GM18517 (cell line): ENCODE data around the gene AIPL1.

ENCODE experiments used
- ATAC-seq: cut with Tn5 transposase; IDR thresholded peaks from one replicate; pipeline ENCODE4 v1.9.1; 2021; ENCODE audit warnings: mild to moderate bottlenecking, moderate library complexity; ENCODE audit not compliant: unreplicated experiment

AIPL1 gene

GRCh38 chr17:6421700-6422604 is 13.0 kb downstream of the AIPL1 start:
- no peak for ATAC-seq

GRCh38 chr17:6420173-6420641 is 14.7 kb downstream of the AIPL1 start:
- no peak for ATAC-seq

GRCh38 chr17:6415616-6416015 is 19.3 kb downstream of the AIPL1 start:
- ATAC-seq = no peak

- ATAC-seq = no peak
Measured at GRCh38 chr17:6413065-6413464, 21.9 kb downstream of the AIPL1 start.

DNA sequence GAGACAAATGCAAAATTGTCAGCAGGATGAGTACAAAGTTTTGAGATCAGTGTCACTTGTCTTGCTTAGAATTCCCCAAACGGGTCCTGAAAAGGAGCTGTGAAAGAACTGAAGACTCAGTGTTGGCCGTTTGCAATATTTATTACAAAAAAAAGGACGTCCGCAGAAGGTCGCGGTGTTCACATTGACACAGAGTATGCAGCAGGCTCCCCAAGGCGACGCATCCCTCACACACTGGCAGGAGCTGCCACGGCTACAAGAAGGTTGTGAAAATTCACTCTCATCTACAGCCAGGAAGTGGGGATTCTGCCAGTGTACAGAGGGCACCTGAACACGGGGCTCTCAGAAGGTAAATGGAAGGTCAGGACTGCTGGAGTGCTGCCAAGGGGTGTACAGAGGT is 26.2 kb downstream of the AIPL1 start:
- no peak for ATAC-seq

DNA sequence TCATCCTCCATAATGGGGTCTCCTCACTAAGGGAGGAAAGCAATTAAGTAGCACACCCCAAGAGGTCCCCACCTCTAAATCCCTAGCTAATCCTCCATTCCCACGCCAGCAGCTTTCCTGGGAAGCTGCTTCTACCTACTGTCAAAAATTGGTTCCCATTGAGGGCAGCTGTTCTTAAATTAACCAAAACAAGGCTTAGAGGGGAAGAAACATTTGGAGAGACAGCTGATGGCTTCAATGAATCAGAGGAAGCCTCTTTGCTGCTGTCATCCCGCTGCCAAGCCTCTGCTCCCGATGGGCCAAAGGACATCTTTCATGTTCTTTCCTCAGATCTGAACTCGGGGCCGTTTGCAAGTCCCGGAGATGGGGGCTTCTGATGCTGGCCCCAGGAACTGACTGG is 26.6 kb downstream of the AIPL1 start:
- ATAC-seq = no peak

DNA sequence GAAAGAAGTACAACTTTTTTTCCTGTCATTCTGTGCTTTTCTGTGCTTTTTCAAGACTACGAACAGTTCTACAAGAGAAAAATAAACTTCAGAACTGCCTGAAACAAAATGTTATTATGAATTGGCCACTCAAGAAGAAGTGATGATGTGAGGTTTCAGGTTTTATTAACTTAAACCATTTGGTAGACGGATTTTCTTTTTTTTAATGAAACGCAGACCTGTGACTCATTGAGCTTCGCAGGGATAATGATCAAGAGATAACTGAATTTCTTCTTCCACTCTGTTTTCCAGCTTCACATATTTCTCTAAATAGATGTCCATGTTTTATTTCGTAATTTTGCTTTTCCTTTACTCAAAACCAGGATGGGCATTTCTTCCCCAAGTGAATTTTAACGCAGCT is 32.7 kb downstream of the AIPL1 start:
- ATAC-seq = no peak

- ATAC-seq = no peak
Measured at GRCh38 chr17:6398955-6399354, 36.0 kb downstream of the AIPL1 start.

GRCh38 chr17:6394055-6394606 is 40.8 kb downstream of the AIPL1 start:
- no peak for ATAC-seq

DNA sequence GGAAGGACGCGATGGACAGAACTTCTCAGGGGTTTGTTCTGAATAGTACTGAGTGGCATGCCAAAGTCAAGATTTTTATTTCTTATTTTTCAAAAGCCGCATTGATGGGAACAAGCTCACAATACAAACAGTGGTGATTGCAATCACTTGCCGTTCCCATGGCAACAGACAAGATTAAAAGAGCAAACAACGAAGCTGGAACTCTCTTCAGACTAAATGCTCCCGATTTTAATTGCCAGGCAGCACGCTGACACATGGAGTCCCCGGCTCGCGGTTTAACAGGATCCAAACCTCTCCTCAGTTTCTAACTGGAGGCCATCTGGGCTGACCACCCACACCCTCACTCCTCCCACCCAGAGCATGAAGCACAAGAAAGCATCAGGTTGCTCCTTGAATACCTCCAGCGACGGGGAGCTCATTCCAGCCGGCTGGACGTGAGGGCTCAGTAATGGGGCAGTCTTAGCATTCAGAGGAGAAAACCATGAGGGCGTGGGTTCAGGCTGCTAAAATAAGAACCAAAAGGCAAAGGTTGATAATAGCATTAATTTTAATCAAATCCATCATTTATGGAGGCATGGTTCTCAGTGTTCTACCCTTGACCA is 41.5 kb downstream of the AIPL1 start:
- no peak for ATAC-seq

- no peak for ATAC-seq
Measured at GRCh38 chr17:6392609-6393350, 42.1 kb downstream of the AIPL1 start.

DNA sequence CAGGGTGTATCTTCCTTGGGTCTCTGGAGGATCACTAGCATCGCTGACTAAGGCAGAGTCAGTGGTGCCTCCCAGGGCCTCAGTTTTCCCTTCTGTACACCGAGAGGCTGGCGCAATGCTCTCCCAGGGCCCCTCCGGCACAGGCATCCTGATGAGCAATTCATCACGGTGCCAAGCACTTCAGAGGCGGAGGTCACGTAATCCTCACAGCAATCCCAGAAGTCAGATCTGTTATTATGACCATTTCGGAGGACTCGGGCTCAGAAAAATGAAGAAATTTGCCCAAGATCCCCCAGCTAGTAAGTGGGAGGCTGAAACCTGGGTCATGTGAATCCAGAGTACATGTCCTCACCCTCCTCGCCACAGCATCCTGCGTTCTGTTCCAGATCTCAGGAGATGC is 46.5 kb downstream of the AIPL1 start:
- no peak for ATAC-seq

- no peak for ATAC-seq
Measured at GRCh38 chr17:6387858-6388257, 47.1 kb downstream of the AIPL1 start.

GRCh38 chr17:6387442-6387841 is 47.5 kb downstream of the AIPL1 start:
- ATAC-seq = no peak

DNA sequence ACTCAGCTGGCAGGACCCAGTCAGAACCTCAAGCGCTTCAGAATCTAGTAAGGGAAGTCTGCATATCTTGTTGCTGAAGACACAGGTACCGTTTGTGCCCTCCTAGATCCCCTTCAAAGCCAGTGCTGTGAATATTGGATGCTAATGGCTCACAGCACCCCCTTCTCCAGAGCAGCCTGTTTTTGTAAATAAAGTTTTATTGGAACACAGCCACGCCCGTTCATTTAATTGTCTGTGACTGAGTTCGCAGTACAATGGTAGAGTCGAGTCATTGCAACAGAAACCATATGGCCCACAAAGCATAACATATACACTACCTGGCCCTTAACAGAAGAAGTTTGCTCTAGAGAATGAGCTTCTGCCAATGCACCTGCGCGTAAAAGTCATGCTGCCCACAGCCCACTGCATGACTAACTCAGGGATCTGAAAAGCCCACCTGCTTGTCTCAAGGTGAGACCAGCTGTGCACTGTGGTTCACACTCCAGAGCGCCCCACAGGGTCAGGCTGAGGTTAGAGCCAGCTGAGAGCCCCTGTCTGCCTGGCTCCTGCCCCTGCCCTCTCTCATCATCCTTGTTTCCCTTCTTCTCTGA is 48.8 kb downstream of the AIPL1 start:
- ATAC-seq = no peak

DNA sequence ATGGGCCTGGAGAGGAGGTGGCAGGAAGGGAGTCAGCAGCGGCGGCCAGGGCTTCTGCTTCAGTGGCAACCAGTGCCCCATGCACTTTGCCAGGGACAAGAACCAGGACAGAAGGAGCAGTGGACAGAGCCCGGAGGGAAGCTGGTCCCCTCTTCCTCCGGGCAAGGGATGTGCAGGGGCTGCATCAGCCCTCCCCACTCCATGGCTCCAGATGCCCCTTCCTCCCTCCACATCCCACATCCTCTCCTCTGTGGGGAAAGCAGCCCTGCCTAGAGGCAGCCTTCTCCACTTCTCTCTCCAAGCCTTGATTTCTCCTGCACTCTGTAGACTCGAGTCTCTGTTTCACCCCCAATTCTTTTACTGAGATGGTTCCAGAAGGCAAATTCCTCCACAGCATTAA is 50.4 kb downstream of the AIPL1 start:
- no peak for ATAC-seq

- ATAC-seq = no peak
Measured at GRCh38 chr17:6381526-6382465, 53.1 kb downstream of the AIPL1 start.

DNA sequence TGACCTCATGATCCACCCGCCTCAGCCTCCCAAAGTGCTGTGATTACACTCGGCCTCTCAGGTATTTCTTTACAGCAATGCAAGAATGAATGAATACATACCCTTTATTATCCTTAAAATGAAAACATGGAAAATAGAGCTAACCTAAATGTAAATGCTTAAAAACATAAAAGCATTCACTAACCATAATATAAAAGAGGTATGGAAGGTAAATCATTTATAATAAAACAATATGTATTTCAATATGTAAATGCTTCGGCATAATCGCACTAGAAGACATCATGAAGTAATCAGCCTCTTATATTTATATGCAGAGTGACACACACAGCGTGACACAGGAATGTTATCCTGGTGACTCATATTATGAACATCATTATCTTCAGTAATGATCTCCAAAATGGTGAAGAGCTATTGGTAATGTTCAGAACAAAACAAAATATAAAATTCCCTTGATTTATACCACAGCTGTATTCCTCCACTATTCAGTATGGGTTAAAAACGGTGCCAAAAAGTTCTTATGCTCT is 53.9 kb downstream of the AIPL1 start:
- ATAC-seq = no peak

DNA sequence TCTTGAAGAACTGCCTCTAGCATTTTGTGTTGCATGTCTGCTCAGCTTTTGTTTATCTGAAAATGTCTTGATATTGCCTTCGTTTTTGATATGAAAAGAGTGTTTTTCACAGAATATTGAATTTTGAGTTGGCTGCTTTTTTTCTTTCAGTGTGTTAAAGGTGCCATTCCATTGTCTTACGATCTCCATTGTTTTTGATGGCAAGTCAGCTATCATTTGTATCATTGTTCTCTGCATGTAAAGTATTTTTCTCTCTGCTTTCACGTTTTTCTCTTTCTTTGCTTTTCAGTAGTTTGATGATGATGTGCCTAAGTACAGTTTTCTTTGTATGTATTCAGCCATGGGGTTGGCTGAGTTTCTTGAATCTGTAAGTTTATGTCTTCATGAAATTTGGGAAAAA is 57.0 kb downstream of the AIPL1 start:
- ATAC-seq = no peak

- ATAC-seq = no peak
Measured at GRCh38 chr17:6376931-6377361, 58.0 kb downstream of the AIPL1 start.
